ENCODE results near the gene ANKRD33B. TPM values are rescaled to one million over a fixed set of nuclear protein-coding genes. Genes with fewer than 3 reads are reported as not detected.
"Not testable (repeated sequence)": the region's sequence is repeated elsewhere in the genome, so short reads cannot be mapped to it uniquely, and the experiment has no call there.

The ANKRD33B gene
- total RNA-seq, 1 donor from 2014 or later, result 3.3 TPM

GRCh38 chr5:10617103-10617502 is 53.2 kb downstream of the ANKRD33B start:
- DNase-seq (ENCODE audit: low spot score), result no peak

DNA sequence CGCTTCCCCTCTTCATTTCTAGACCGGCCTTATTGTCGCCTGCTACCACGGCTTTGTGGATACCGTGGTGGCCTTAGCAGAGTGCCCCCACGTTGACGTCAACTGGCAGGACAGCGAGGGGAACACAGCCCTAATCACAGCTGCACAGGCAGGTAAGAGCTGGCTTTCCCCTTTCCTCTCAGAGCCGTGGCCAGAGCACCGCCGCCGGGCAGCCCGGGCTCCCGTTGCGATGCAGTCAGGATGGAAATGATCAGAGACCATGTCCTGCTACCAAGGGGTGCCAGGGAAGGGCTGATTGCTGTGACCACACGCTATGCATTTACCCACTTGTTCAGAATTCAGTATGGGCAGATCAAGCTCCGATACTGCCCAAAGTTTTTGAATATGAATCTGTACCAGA is 54.4 kb downstream of the ANKRD33B start:
- DNase-seq (ENCODE audit: low spot score), result no peak

DNA sequence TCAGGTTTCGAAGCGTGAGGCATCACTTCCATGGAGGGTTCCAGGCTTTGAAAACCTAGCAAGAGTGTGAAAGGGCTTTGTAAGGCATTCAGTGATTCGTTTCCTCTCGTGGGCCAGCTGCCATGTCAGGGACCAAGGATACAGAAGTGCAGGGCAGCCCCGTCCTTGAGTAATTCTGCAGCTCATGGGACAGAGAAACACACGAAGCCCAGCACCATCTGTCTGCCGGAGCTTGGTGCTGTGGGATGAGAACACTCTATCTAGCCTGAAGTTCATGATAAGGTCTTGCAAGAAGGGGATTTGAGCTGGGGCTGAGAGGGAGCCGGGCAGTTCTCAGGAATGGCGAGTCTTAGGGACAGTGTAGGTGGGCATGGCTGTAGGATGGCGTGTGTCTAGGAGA is 55.8 kb downstream of the ANKRD33B start:
- DNase-seq (ENCODE audit: low spot score), result no peak

DNA sequence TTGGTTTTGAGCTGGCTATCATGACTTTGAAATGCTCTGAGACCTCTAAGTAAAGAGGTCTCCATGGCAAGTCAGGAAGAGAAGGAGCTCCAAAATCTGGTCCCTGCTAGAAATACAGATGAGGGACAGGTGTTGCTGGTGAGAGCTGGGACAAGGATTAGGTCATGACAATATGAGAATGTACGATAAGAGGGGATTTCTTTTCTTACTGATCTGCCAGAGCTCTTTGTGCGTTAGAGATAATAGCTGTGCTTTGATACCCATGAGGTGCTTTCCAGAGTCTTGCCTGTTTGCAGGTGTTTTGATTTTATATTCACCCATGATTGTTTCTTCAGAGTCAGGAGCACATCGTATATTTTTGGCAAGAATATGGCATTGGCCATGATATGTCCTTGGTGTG is 56.5 kb downstream of the ANKRD33B start:
- DNase-seq (ENCODE audit: low spot score), result no peak

DNA sequence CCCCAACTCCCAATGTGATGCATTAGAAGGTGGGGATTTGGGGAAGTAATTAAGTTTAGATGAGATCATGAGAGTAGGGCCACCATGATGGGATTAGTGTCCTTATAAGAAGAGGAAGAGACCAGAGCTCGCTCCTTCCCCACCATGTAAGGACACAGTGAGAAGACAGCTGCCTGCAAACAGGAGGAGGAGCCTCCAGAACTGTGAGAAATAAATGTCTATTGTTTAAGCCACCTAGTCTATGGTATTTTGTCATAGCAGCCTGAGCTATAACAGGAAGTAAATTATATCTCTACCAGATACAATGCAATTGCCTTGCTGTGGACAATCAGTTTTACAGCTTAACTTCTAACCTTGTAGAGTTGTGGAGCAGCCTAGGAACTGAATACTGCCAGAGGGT is 58.0 kb downstream of the ANKRD33B start:
- DNase-seq (ENCODE audit: low spot score), result no peak

DNA sequence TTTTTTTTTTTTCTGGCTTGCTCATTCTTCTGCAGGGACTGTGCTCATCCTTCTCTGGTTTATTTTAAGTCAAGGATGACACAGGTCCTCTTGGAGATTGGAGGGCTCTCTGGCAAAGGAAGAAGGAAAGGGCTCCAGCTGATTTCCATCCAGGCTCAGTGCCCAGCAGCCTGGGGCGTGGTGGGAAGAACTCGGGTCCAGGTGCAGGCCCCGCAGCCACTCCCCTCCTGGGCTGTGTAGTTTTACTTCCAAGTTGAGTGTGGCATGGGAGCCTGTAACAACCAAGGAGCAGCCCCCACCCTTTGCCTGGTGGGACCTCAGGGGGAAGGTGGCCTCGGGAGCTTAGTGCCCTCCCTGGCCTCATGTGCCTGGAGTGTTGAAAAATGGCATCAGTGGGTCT is 58.9 kb downstream of the ANKRD33B start:
- no peak for DNase-seq (ENCODE audit: low spot score)

DNA sequence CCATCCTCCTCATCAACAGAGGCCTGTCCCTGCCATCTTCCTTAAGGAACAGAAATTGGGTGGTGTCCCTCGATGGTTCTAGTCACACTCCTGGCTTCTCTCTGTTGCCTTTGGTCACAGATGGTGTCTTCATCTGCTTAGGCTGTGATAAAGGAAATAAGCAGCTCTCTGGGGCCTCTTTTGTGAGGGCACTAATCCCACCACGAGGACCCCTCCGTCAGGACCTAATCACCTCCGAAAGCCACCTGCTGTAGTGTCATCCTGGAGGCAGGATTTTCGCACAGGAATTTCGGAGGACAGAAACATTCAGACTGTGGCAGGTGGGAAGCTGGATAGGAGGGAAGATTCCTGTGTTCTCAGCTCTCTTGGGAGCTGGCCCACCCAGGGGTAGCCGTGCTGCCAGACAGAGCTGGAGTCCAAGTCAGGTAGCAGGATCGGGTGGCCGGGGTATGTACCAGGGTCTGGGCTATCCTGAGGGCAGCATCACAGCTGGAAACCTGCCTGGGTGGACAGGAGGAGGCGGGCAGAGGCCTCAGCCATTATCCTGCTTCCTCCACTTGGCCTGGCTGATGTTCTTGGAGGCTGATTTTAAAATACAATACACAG is 59.5 kb downstream of the ANKRD33B start:
- DNase-seq (ENCODE audit: low spot score), result no peak

DNA sequence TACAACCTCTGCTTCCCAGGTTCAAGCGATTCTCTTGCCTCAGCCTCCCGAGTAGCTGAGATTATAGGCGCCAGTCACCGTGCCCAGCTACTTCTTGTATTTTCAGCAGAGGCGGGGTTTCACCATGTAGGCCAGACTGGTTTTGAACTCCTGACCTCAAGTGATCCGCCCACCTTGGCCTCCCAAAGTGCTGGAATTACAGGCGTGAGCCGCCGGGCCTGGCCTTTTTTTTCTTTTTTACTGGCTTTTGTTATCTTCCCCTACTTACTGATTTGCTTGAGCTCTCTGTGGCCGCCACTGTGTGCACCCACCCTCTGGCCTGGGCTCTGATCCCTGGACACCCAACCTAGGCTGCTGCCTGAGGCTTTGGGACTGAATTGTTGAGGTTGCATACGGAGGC is 60.3 kb downstream of the ANKRD33B start:
- no peak for DNase-seq (ENCODE audit: low spot score)

GRCh38 chr5:10624679-10625078 is 60.8 kb downstream of the ANKRD33B start:
- DNase-seq (ENCODE audit: low spot score), result no peak

DNA sequence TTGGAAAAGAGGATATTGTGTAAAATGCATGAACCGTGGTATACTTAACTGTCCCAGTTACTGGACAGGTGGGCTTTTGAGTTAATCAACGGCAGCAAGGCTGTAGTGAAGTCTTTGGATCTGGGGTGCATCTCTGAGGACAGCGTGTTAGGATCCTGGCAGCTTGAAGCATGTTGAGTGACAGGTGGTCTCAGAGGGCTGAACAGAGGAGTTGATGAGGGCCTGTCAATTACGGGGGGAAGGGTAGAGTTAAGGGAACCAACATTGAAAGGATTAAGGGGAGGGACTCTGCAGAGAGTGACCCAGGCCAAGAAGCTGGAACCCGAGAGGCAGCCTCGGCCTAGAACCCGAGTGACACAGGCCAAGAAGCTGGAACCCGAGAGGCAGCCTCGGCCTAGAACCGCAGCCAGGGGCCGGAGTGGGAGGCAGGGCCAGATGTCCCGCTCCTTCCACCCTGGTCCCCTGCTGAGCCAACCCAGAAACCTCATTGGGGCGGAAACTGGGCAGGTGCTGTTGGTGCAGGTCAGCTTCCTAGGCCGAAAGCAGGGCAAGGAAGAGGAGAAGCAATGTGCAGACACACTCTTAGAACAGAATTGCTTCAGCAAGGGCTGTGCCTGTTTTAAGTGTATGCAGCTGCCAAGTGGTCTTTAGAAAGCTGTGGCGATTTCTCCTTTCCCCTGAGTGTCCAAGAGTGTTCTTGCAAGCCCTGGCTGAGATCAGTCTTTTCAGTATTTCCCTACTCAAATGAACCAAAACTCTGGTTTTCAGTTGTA is 62.0 kb downstream of the ANKRD33B start:
- no peak for DNase-seq (ENCODE audit: low spot score)

GRCh38 chr5:10626473-10627013 is 62.7 kb downstream of the ANKRD33B start:
- no peak for DNase-seq (ENCODE audit: low spot score)

DNA sequence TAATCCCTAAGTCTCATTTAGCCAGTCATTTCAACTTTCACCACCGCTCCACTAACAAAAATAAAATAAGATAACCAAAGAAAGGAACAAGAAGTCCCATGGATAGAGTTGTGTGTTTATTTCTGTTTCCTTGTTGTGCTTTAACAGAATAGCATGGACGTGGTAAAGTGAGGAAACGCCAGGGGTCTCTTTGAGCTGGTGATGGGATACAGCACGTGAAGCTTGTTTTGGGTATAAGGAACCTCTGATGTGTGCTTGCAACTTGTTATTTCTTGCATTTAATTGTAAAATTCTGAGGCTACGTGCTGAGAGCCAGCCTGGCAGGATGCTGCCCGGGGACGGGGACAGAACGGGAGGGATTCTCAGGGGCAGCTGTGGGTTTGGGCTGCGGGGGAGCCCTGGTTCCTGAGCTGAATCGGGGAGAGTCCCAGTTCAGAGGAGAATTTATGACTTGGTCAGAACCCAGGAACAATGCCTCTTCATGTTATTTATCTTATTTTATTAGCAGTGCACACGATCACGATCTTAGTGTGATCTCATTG is 63.4 kb downstream of the ANKRD33B start:
- no peak for DNase-seq (ENCODE audit: low spot score)

DNA sequence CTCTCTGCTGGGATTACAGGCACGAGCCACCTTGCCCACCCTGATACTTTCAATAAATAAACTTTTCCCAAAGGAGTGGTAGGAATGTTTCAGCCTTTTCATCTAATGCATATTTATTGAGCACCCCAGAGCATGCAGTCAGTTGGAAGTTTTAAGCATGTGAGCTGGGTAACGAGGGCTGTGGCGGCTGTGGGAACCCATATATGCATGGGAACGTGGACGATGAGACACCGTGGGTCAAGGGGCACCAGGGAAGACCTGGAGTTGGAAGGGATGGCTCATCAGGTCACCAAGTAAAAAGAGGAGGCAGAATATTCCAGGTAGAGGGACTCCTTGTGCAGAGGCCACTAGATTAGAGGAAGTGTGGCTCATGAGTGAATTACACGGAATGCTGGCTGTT is 64.7 kb downstream of the ANKRD33B start:
- no peak for DNase-seq (ENCODE audit: low spot score)

GRCh38 chr5:10629682-10630081 is 65.8 kb downstream of the ANKRD33B start:
- DNase-seq (ENCODE audit: low spot score), result no peak

- no peak for DNase-seq (ENCODE audit: low spot score)
These were observed 66.3 kb downstream of the ANKRD33B start for GRCh38 chr5:10630126-10630525.

DNA sequence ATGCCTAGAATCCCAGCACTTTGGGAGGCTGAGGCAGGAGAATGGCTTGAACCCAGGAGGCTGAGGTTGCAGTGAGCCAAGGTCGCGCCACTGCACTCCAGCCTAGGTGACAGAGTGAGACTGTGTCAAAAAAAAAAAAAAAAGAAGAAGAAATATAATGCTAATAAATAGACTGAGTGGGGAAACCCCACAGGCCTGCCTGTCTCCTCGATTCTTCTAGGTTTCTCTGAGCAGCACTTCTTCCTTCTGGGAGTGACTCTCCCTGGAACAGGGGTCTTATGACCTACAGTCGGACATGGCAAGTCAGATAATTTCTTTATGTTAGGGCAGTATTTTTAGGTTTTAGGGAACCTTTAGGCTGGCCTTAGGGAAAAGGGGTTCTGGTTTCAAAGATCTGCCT is 66.9 kb downstream of the ANKRD33B start:
- not testable (repeated sequence) for DNase-seq (ENCODE audit: low spot score)

- no peak for DNase-seq (ENCODE audit: low spot score)
These were observed 67.6 kb downstream of the ANKRD33B start for GRCh38 chr5:10631316-10631996.

DNA sequence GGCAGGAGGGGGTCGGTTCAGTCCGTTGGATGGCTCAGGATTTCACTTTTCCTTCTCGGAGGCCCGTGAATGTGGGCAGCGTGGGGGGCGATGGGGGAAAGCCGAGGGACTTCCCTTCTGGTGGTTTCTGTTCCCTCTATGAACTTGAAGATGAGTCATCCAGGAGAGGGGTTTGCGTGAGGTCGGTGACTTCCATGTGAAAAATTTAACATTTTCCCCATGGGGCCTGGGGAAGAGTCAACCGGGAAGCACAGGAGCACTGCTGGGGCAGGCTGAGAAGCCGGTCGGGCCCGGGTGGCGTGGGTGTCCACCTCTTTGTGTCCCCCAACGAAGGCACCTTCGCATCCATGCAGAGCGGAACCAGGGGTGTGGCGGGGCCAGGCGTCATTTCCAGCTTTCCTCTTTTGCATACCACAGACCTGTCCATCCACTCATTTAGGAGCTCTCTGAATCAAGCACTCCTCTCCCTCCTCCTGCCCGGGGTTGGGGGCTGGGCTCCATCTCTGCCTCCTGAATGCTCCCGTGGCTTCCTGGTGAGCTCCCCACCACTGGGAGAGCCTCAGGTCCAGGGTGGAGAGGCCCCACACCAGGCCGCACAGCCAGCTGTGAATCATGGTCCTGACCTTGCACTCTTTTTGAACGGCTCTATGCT is 68.4 kb downstream of the ANKRD33B start:
- no peak for DNase-seq (ENCODE audit: low spot score)

DNA sequence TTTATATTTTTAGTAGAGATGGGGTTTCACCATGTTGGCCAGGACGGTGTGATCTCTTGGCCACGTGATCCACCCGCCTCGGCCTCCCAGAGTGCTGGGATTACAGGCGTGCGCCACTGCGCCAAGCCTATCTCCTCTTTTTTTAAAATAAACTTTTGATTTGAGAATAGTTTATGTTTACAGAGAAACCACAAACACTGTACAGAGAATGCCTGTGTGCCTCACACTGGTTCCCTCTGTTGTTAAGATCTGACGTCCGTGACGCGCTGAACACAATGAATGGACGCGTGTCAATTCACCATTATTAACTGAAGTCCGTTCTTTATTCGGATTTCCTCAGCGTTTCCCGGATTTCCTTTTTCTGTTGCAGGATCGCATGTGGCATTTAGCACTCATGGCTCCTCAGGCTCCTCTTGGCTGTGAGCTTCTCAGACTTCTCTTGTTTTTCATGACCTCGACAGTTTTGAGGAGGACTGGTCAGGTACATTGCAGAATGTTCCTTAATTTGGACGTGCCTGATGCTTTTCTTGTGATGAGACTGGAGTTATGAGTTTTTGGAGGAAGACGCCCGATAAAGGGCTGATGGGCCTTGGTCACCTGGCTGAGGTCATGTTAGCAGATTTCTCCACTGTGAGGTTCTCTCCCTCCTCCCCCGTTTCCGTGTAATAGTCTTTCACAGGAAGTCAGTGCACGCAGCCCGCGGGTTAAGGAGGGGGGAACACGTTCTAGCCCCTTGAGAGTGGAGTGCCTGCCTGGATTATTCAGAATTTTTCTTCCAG is 69.6 kb downstream of the ANKRD33B start:
- no peak for DNase-seq (ENCODE audit: low spot score)

- DNase-seq (ENCODE audit: low spot score), result no peak
These were observed 70.2 kb downstream of the ANKRD33B start for GRCh38 chr5:10634050-10634449.

DNA sequence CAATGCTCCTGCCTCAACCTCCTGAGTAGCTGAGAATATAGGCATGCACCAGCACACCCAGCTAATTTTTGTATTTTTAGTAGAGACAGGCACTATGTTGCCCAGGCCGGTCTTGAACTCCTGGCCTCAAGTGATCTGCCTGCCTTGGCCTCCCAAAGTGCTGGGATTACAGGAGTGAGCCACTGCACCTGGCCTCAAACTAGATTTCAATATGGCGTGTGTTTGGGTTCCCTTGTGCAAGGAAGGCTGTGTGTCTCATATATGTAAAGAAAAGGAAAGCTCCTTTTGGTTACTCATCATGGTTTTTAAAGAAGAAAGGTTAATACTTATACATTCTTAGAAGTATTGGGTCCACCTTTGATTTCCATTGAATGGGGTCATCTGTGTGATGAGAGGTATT is 70.7 kb downstream of the ANKRD33B start:
- no peak for DNase-seq (ENCODE audit: low spot score)
